Small intestine (tissue), 16 donors: ENCODE results near the gene TRIL. TPM values are rescaled to one million over a fixed set of nuclear protein-coding genes. Genes with fewer than 3 reads are reported as not detected.

ENCODE experiments used
- DNase-seq, 2 donors: peaks; one replicate each; pipeline versions ENCODE4 v3.0.0 to v3.0.0-alpha.2; 2013
- FAIRE-seq: peaks from 2 replicates; lab custom pipeline; 2012; peaks lifted over from hg19 to GRCh38; lab: Jason Lieb, UNC
- H3K27ac ChIP-seq, 3 donors: one replicate each; pipeline ENCODE4 v1.5.1; 2013; ENCODE audit warnings: low read length in 2 of 3, mild to moderate bottlenecking in 2 of 3, control low read depth in 1 of 3, inconsistent platforms in 1 of 3, low read depth in 1 of 3, moderate library complexity in 1 of 3
- H3K27me3 ChIP-seq, 3 donors: one replicate each; pipeline ENCODE4 v1.6.1; 2013; ENCODE audit warnings: low read length in 3 of 3, inconsistent platforms in 1 of 3; ENCODE audit not compliant: control insufficient read depth in 3 of 3, insufficient read depth in 3 of 3
- H3K36me3 ChIP-seq, 3 donors: one replicate each; pipeline ENCODE4 v1.6.1; 2013; ENCODE audit warnings: low read length in 3 of 3, inconsistent platforms in 1 of 3, low read depth in 1 of 3, mild to moderate bottlenecking in 1 of 3, moderate library complexity in 1 of 3; ENCODE audit not compliant: control insufficient read depth in 3 of 3, insufficient read depth in 2 of 3
- H3K4me1 ChIP-seq, 3 donors: one replicate each; pipeline ENCODE4 v1.6.1; 2013; ENCODE audit warnings: low read length in 2 of 3, inconsistent platforms in 1 of 3, low read depth in 1 of 3, mild to moderate bottlenecking in 1 of 3, moderate library complexity in 1 of 3; ENCODE audit not compliant: control insufficient read depth in 3 of 3, insufficient read depth in 2 of 3
- H3K4me3 ChIP-seq, 3 donors: one replicate each; pipeline ENCODE4 v1.5.1; 2013; ENCODE audit warnings: low read length in 3 of 3, control low read depth in 1 of 3, inconsistent platforms in 1 of 3, low read depth in 1 of 3, mild to moderate bottlenecking in 1 of 3, moderate library complexity in 1 of 3
- H3K9me3 ChIP-seq, 2 donors: one replicate each; pipeline ENCODE4 v1.6.1; 2013; ENCODE audit warnings: low read depth in 1 of 2, low read length in 1 of 2; ENCODE audit not compliant: control insufficient read depth in 2 of 2, insufficient read depth in 1 of 2
- WGBS, 3 donors: extraction: QIAGEN DNeasy Blood & Tissue Kit; methylation state at CpG; one replicate each; pipeline ENCODE4 v1.1.7; 2013; 5-methylcytosine and 5-hydroxymethylcytosine counted together
- long read RNA-seq, 10 donors: transcript quantifications; one replicate each; lab custom pipeline, GENCODE V29; 2026
- polyA plus RNA-seq, 4 donors: library from polyadenylated mRNA; stranded (reverse) in 3 of 4; unstranded in 1 of 4; fragments of 200-250 nt in 3 of 4; fragments of 120-200 nt in 1 of 4; gene quantifications; one replicate each; pipeline versions ENCODE4 v1.2.1 to v1.2.3, GENCODE V29; 2013
- donor health status: healthy with polysubstance abuse.
- donor health status: control.
- donor health status: control.
- donor health status: Bipolar disorder and iron deficiency.
- donor health status: healthy.

TRIL gene, protein sequence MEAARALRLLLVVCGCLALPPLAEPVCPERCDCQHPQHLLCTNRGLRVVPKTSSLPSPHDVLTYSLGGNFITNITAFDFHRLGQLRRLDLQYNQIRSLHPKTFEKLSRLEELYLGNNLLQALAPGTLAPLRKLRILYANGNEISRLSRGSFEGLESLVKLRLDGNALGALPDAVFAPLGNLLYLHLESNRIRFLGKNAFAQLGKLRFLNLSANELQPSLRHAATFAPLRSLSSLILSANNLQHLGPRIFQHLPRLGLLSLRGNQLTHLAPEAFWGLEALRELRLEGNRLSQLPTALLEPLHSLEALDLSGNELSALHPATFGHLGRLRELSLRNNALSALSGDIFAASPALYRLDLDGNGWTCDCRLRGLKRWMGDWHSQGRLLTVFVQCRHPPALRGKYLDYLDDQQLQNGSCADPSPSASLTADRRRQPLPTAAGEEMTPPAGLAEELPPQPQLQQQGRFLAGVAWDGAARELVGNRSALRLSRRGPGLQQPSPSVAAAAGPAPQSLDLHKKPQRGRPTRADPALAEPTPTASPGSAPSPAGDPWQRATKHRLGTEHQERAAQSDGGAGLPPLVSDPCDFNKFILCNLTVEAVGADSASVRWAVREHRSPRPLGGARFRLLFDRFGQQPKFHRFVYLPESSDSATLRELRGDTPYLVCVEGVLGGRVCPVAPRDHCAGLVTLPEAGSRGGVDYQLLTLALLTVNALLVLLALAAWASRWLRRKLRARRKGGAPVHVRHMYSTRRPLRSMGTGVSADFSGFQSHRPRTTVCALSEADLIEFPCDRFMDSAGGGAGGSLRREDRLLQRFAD
- 1 to 10 TPM in 2 of 4 donors, under 1 TPM in 2; 0.22 to 2.9 (median 1.5) TPM for polyA plus RNA-seq
- long read RNA-seq, donor 1, full-length matches to known transcripts: 7 of 7 reads
- long read RNA-seq, donor 1, partial matches to known transcripts: 0 of 7 reads
- long read RNA-seq, donor 1, other reads (novel, unspliced or antisense): 0 of 7 reads
- long read RNA-seq, donor 2: 0 reads
- long read RNA-seq, donor 3, full-length matches to known transcripts: 6 of 6 reads
- long read RNA-seq, donor 3, partial matches to known transcripts: 0 of 6 reads
- long read RNA-seq, donor 3, other reads (novel, unspliced or antisense): 0 of 6 reads
- long read RNA-seq, donor 4, full-length matches to known transcripts: 1 of 1 reads
- long read RNA-seq, donor 4, partial matches to known transcripts: 0 of 1 reads
- long read RNA-seq, donor 4, other reads (novel, unspliced or antisense): 0 of 1 reads
- long read RNA-seq, donor 5, full-length matches to known transcripts: 1 of 1 reads
- long read RNA-seq, donor 5, partial matches to known transcripts: 0 of 1 reads
- long read RNA-seq, donor 5, other reads (novel, unspliced or antisense): 0 of 1 reads
- long read RNA-seq, donor 6, full-length matches to known transcripts: 2 of 2 reads
- long read RNA-seq, donor 6, partial matches to known transcripts: 0 of 2 reads
- long read RNA-seq, donor 6, other reads (novel, unspliced or antisense): 0 of 2 reads
- long read RNA-seq, donor 7, full-length matches to known transcripts: 31 of 31 reads
- long read RNA-seq, donor 7, partial matches to known transcripts: 0 of 31 reads
- long read RNA-seq, donor 7, other reads (novel, unspliced or antisense): 0 of 31 reads
- long read RNA-seq, donor 8, full-length matches to known transcripts: 9 of 9 reads
- long read RNA-seq, donor 8, partial matches to known transcripts: 0 of 9 reads
- long read RNA-seq, donor 8, other reads (novel, unspliced or antisense): 0 of 9 reads
- long read RNA-seq, donor 9, full-length matches to known transcripts: 3 of 3 reads
- long read RNA-seq, donor 9, partial matches to known transcripts: 0 of 3 reads
- long read RNA-seq, donor 9, other reads (novel, unspliced or antisense): 0 of 3 reads
- long read RNA-seq, donor 10, full-length matches to known transcripts: 15 of 15 reads
- long read RNA-seq, donor 10, partial matches to known transcripts: 0 of 15 reads
- long read RNA-seq, donor 10, other reads (novel, unspliced or antisense): 0 of 15 reads

DNA sequence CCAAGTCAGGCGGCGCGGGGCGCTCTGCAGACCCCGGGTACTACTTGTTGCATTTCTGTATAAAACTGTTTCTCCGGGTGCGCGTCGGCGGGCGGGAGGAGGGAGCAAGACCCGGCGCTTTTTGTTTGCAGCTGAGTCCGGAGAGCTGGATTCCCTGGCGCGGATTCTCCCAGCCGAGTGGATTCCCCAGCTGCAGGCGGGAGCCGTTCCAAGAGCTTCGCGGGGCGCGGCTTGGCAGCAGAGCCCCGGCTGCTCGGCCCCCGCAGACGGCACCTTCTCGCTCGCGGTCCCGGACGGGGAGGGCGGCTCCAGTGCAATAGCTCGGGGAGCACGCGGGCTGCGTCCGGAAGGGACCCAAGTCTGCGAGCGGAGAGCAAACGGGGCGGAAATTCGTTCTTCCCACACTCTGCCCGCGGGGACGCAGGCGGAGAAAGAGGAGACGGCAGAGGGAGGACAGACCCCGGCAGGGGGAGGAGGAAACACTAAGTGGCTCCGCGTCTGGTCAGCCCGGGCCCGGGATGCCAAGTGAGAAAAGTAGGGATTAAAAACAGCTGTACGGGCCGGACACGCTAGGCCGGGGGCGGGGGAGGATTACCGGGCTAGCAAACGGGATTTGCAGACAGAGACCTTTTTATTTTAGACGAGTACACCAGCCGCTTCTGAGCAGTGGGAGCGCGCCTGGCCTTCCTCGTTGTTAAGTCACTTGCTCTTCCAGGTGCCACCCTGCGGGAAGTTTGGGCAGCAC, at the start of gene TRIL:
Gene TRIL (minus strand): TSS at position 96 of the 745 bp plus-strand sequence. CDS start 284 bp downstream, outside the sequence.
- Histone ChIP-seq H3K4me1 (peaks cover 0 to 26% (median 2%) of the 10 kb centered on the region in 3 donors), H3K27me3 (peaks cover 0 to 35% (median 5%) of the 10 kb centered on the region in 3 donors), H3K4me3 (peak within 1 kb of the TSS in 2 of 3 donors; percentile 52 to 85), H3K36me3 (peaks cover 0 to 2% (median 0%) of the 10 kb centered on the region in 3 donors), H3K27ac (peak within 1 kb of the TSS; percentile 27 to 61 (median 50)), H3K9me3 (no peaks in the 10 kb centered on the region)
- 4 to 9% (median 5%) methylated on average over 55 to 66 of the region's 66 CpGs for WGBS, 3 donors
- DNase-seq (peak; percentile 30 to 76), FAIRE-seq (no peak)

DNA sequence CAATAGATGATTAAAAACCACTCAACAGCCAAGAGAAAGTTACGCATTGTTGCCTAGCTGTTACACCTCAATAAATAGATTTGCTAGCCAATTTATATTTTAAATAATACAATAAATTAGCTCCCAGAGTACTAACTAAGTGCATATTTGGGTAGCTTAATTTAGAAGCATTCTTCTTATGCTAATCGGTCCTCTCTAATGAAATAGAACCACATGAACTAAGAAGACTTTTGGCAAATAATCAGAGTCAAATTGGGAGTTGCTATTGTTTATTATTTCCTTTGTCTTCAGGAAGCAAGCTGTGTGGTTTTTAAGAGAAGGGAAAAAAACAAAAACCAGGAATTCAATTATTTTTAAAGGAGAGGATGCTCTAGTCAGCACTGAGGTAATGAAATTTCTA, 49.0 kb upstream of the TRIL start:
- Histone ChIP-seq H3K27me3 (no peaks in the 10 kb centered on the region), H3K36me3 (no peaks in the 10 kb centered on the region), H3K27ac (no peak overlapping the region), H3K4me3 (no peak overlapping the region), H3K4me1 (peaks cover 0 to 3% (median 2%) of the 10 kb centered on the region in 3 donors), H3K9me3 (peaks cover 0 to 9% of the 10 kb centered on the region in 2 donors)
- WGBS, 3 donors: 75 to 94% (median 88%) methylated on average over 2 of the region's 2 CpGs
- no peak for FAIRE-seq
- no peak for DNase-seq

DNA sequence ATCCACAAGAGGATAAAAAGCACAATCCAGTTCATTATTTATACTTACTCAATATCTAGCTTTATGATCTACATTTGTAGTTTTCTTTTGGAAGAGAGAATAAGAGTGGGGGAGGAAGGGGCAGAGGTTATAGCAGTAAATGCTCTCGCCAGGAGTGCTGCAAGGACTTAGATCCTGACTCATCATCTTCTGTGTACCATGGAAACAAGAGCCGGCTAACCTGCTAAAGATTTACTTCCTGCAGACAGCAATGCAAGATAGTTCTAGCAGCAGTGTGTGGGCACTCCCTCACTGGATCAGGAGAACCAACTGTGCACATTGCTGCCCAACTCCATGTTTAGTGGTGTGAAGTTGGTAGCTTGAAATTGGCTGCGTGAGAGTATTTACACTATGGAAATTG, 47.7 kb upstream of the TRIL start:
- DNase-seq (peak; percentile 34 to 64), FAIRE-seq (no peak)
- Histone ChIP-seq H3K27me3 (no peaks in the 10 kb centered on the region), H3K4me3 (no peak overlapping the region), H3K36me3 (no peaks in the 10 kb centered on the region), H3K9me3 (peaks cover 0 to 9% of the 10 kb centered on the region in 2 donors), H3K4me1 (peaks cover 0 to 3% (median 2%) of the 10 kb centered on the region in 3 donors), H3K27ac (no peak overlapping the region)
- 40 to 58% (median 45%) methylated on average over 3 of the region's 3 CpGs for WGBS, 3 donors

DNA sequence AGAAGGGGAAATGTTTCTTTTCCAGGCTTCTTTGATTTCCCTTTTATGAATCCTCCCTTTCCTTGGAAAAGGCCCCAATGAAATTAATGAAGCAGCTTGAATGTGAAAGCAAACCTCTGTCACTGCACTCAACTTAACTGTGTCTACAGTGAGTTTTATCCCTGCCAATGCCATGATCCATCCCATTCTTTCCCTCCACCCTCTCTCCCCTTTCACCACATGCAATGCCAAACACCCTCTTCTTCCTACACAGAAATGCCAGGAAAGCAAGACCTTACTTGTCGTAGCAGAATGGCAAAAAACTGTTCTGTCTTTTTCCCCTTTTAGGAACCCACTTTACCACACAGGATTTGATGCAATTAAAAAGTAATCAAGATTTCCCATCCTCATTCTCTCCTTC, 47.3 kb upstream of the TRIL start:
- no peak for FAIRE-seq
- WGBS, 3 donors: 54 to 91% (median 62%) methylated on average over 1 of the region's 1 CpG

DNA sequence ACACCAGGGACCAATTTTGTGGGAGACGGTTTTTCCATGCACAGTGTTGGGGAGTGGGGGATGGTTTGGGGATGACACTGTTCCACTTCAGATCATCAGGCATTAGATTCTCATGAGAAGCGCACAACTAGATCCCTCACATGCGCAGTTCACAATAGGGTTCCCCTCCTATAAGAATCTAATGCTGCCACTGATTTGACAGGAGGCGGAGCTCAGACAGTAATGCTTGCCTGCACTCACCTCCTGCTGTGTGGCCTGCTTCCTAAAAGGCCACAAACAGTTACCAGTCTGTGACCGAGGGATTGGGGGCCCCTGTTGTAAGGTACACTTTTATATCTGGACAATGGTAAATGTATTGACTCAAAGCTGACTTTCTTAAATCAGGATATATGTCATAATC, 45.6 kb upstream of the TRIL start:
- Histone ChIP-seq H3K9me3 (peaks cover 0 to 9% of the 10 kb centered on the region in 2 donors), H3K27ac (no peak overlapping the region), H3K4me1 (peaks cover 0 to 3% (median 2%) of the 10 kb centered on the region in 3 donors), H3K4me3 (no peak overlapping the region), H3K36me3 (no peaks in the 10 kb centered on the region), H3K27me3 (no peaks in the 10 kb centered on the region)
- WGBS, 3 donors: 91 to 93% (median 92%) methylated on average over 5 of the region's 5 CpGs
- FAIRE-seq (no peak), DNase-seq (no peak)

More for the DNA sequence above, 47.3 kb upstream of the TRIL start:
- H3K4me1 ChIP-seq: peaks cover 0 to 3% (median 2%) of the 10 kb centered on the region in 3 donors
- no peak for DNase-seq
- H3K27me3 ChIP-seq: no peaks in the 10 kb centered on the region
- H3K27ac ChIP-seq: peak overlapping the region in 1 of 3 donors; percentile 44
- H3K4me3 ChIP-seq: no peak overlapping the region
- H3K9me3 ChIP-seq: peaks cover 0 to 9% of the 10 kb centered on the region in 2 donors
- no peaks in the 10 kb centered on the region for H3K36me3 ChIP-seq

DNA sequence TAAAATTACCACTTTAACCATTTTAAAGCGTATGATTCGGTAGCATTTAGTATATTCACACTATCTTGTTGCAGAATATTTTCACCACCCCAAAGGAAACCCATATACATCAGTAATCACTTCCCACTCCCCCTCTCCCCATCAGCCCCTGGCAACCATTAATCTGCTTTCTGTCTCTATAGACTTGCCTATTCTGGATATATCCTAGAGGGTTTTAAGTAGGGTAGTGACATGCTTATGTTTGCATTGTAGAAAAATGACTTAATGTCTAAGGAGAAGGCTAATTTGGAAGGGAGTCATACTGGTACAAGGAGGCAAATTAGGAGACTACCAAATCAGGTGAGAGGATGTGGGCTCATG, 42.6 kb upstream of the TRIL start:
- no peak for DNase-seq
- peaks cover 0 to 6% (median 3%) of the 10 kb centered on the region in 3 donors for H3K4me1 ChIP-seq
- H3K27ac ChIP-seq: no peak overlapping the region
- no peak overlapping the region for H3K4me3 ChIP-seq
- peaks cover 0 to under 1% of the 10 kb centered on the region in 2 donors for H3K9me3 ChIP-seq
- no peaks in the 10 kb centered on the region for H3K27me3 ChIP-seq
- 96 to 98% (median 98%) methylated on average over 2 of the region's 2 CpGs for WGBS, 3 donors
- no peak for FAIRE-seq
- no peaks in the 10 kb centered on the region for H3K36me3 ChIP-seq
